ENCODE measurements around the gene USP31. TPM values are rescaled to one million over a fixed set of nuclear protein-coding genes. Genes with fewer than 3 reads are reported as not detected.

USP31 gene
- total and polyA plus RNA-seq, 5 donors: 12.8 to 44.0 (median 37.0) TPM

- Histone ChIP-seq H3K27me3 (ENCODE audit: control insufficient read depth, insufficient read depth) (no peaks in the 10 kb centered on the region), H3K4me1 (ENCODE audit: control insufficient read depth, insufficient read depth, low read length) (peaks cover 3% of the 10 kb centered on the region), H3K4me3 (ENCODE audit: low read length) (no peak overlapping the region), H3K9me3 (ENCODE audit: control insufficient read depth, low read length) (no peaks in the 10 kb centered on the region), H3K27ac (ENCODE audit: low read length) (no peak overlapping the region)
- DNase-seq (no peak), ATAC-seq (no peak)
- 60% methylated on average over 13 of the region's 13 CpGs for WGBS
- intact Hi-C loops (cut with DNase I): loop anchor here in 2 of 4 donors (5.0 to 10.0 kb wide), 2 partner anchors 55 to 68 kb away; partner anchors contain the start of gene USP31 (in 1 of the 2)
Measured at GRCh38 chr16:23079675-23080301, 69.5 kb downstream of the USP31 start.

- peaks cover 6% of the 10 kb centered on the region for H3K4me1 ChIP-seq (ENCODE audit: control insufficient read depth, insufficient read depth, low read length)
- DNase-seq (peak in 1 of 3 donors; percentile 70), ATAC-seq (peak; percentile 48 to 81)
- peak overlapping the region; percentile 1 for H3K27ac ChIP-seq (ENCODE audit: low read length)
- H3K27me3 ChIP-seq (ENCODE audit: control insufficient read depth, insufficient read depth): no peaks in the 10 kb centered on the region
- WGBS: 32% methylated on average over 3 of the region's 3 CpGs
- H3K4me3 ChIP-seq (ENCODE audit: low read length): no peak overlapping the region
- H3K9me3 ChIP-seq (ENCODE audit: control insufficient read depth, low read length): no peaks in the 10 kb centered on the region
- intact Hi-C loops (cut with DNase I): no loop called here
Measured at GRCh38 chr16:23074423-23074822, 74.8 kb downstream of the USP31 start.

GRCh38 chr16:23072769-23073549, 76.3 kb downstream of the USP31 start:
- DNase-seq: no peak
- H3K27ac ChIP-seq (ENCODE audit: low read length): peak overlapping the region; percentile 57
- WGBS: 93% methylated on average over 9 of the region's 9 CpGs
- H3K4me1 ChIP-seq (ENCODE audit: control insufficient read depth, insufficient read depth, low read length): peaks cover 6% of the 10 kb centered on the region
- no peak for ATAC-seq
- no peaks in the 10 kb centered on the region for H3K9me3 ChIP-seq (ENCODE audit: control insufficient read depth, low read length)
- no peaks in the 10 kb centered on the region for H3K27me3 ChIP-seq (ENCODE audit: control insufficient read depth, insufficient read depth)
- intact Hi-C loops (cut with DNase I): no loop called here
- H3K4me3 ChIP-seq (ENCODE audit: low read length): no peak overlapping the region

DNA sequence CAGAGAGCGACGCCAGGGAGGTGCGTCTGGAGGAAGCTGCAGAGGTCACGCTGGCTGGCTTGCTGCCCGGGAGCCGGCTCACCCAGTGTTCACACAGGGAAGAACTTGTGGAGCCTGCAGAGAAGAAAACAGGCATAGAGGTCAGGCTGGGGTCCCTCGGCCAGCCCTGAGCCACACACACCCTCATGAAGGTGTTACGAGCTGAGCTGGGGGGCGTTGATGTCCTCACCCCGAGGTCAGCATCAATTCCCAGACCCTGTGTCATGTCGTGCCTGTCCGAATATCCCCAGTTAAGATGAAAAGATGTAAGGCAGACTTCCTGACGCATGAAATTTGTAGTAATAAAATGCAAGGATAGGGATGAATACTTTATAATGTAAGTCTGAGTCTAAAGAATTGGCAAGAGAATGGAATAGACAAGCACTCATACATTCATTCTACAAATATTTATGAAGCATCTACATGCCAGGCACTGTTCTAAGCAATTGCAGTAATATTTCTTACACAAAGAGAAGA, 77.1 kb downstream of the USP31 start:
- ATAC-seq (peak; percentile 77 to 90), DNase-seq (peak; percentile 83 to 93 (median 93))
- peak overlapping the region; percentile 66 for H3K27ac ChIP-seq (ENCODE audit: low read length)
- H3K27me3 ChIP-seq (ENCODE audit: control insufficient read depth, insufficient read depth): no peaks in the 10 kb centered on the region
- H3K4me1 ChIP-seq (ENCODE audit: control insufficient read depth, insufficient read depth, low read length): peaks cover 6% of the 10 kb centered on the region
- no peaks in the 10 kb centered on the region for H3K9me3 ChIP-seq (ENCODE audit: control insufficient read depth, low read length)
- 42% methylated on average over 13 of the region's 13 CpGs for WGBS
- H3K4me3 ChIP-seq (ENCODE audit: low read length): no peak overlapping the region
- intact Hi-C loops (cut with DNase I): no loop called here

DNA sequence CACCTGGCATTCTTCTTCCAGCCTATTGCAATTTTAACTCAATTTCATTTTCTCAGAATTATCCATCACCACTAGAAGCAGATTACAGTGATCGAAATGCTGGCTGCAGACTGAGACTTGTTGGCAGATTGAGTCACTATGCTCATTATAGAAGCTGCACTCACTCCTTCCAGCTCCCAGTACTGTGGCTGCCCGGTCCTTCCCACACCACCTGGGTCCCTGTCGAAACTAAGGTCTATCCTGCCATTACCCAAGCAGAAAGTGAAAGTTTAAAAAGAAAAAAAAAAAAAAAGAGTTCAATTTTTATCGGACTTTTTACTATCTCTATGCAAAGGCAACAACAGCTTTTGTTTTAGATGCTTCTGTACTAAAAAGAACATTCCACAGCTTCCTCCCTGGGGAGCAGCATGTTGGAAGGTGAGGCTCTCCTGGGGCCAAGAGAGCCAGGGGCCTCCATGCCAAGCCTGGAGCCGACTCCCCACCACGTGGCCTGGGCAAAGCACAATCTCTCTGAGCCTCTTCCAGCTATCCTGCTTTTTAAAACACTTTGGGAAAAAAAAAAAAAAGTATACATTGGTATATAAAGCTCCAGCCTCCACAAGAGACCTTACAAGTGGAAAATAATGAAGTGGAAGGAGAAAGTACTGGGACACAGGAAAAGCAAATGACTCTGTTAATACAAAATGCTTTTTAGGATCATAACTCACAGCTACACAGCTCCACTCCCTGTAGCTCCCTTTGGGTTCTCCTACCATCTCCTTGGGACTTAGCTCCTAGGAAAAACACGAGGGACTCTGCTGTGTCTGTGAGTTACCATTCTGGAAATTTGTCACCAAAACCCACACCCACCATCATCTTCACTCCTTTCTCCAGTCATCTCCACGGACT, 77.8 kb downstream of the USP31 start:
- peak overlapping the region; percentile 85 for H3K27ac ChIP-seq (ENCODE audit: low read length)
- intact Hi-C loops (cut with DNase I): no loop called here
- H3K27me3 ChIP-seq (ENCODE audit: control insufficient read depth, insufficient read depth): no peaks in the 10 kb centered on the region
- ATAC-seq (peak; percentile 59 to 81), DNase-seq (peak in 1 of 3 donors; percentile 59)
- no peak overlapping the region for H3K4me3 ChIP-seq (ENCODE audit: low read length)
- peaks cover 6% of the 10 kb centered on the region for H3K4me1 ChIP-seq (ENCODE audit: control insufficient read depth, insufficient read depth, low read length)
- H3K9me3 ChIP-seq (ENCODE audit: control insufficient read depth, low read length): no peaks in the 10 kb centered on the region
- WGBS: 23% methylated on average over 8 of the region's 8 CpGs

DNA sequence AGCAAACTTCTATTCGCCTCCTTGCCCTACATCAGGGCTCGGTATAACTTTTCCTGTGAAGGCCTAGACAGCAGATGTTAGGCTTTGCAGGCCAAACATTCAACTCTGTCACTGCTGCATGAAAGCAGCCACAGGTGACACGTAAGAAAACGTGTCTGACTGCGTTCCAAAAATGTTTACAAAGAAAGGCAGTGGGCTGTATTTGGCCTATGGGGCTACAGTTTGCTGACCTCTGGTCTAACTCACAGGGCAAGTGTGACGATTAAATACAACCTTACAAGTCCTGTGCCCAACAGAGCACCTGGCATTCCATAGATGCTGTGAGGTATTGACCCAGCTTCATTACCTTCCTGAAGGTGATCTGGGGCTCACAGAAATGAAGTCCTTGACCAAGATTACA, 79.4 kb downstream of the USP31 start:
- H3K27me3 ChIP-seq (ENCODE audit: control insufficient read depth, insufficient read depth): no peaks in the 10 kb centered on the region
- 98% methylated on average over 6 of the region's 6 CpGs for WGBS
- ATAC-seq: no peak
- H3K4me1 ChIP-seq (ENCODE audit: control insufficient read depth, insufficient read depth, low read length): peaks cover 3% of the 10 kb centered on the region
- intact Hi-C loops (cut with DNase I): no loop called here
- H3K9me3 ChIP-seq (ENCODE audit: control insufficient read depth, low read length): no peaks in the 10 kb centered on the region
- DNase-seq: no peak
- no peak overlapping the region for H3K27ac ChIP-seq (ENCODE audit: low read length)
- no peak overlapping the region for H3K4me3 ChIP-seq (ENCODE audit: low read length)

DNA sequence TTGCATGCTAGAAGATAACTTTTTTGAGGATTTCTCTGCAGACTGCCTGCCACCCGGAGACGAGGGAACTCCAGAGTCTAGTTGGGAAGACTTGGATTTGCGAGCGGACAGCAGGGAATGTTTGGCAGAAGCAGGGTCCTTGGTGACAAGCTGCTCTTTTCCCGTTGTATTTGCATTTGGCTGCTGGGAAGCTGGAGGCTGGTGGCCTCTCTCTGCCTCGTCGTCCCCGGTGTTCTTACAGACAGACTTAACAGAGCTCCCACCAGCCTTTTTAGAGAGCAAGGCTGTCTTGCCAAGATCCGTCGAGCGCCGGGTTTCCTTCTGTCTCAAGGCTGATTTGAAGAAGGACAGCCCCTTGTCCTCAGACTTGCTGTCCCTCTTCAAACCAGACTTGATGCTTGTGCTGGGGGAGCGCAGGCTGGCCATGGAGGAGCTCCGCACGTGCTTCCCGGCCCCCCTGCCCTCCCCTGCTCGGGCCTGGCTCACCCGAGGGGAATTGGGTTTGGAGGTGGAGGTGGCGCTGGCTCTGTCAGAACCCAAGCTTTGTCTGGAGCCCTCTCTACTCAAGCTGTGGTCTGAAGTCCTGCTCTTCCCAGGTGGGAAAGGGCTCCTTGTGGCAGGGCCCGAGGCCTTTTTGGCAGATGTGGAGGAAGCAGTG, 81.0 kb downstream of the USP31 start:
- no peak overlapping the region for H3K27ac ChIP-seq (ENCODE audit: low read length)
- WGBS: 95% methylated on average over 20 of the region's 20 CpGs
- intact Hi-C loops (cut with DNase I): no loop called here

DNA sequence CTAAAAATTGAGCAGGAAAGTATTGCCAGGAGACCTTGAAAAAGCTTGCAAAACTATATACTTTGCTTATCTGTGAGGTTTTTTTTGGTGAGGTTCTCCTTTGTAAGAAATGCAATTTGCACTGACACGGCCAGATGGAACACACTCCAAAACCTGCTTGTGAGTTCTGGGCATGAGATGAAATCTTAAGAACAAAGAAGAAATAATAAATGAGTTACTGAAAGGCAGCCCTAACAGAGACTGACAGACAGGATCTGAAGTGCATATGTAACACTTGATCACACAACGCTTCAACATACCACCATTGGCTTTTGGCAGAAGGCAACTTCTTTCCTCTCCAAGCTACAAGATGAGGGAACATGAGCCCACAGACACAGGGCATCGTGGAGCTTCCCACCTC, 82.6 kb downstream of the USP31 start:
- DNase-seq (no peak), ATAC-seq (no peak)
- H3K9me3 ChIP-seq (ENCODE audit: control insufficient read depth, low read length): no peaks in the 10 kb centered on the region
- no peak overlapping the region for H3K4me3 ChIP-seq (ENCODE audit: low read length)
- peaks cover 2% of the 10 kb centered on the region for H3K4me1 ChIP-seq (ENCODE audit: control insufficient read depth, insufficient read depth, low read length)
- WGBS: 65% methylated on average over 3 of the region's 3 CpGs
- H3K27me3 ChIP-seq (ENCODE audit: control insufficient read depth, insufficient read depth): no peaks in the 10 kb centered on the region
- no peak overlapping the region for H3K27ac ChIP-seq (ENCODE audit: low read length)
- intact Hi-C loops (cut with DNase I): no loop called here

More for the DNA sequence above, 81.0 kb downstream of the USP31 start:
- peaks cover 3% of the 10 kb centered on the region for H3K4me1 ChIP-seq (ENCODE audit: control insufficient read depth, insufficient read depth, low read length)
- ATAC-seq (no peak), DNase-seq (no peak)
- no peak overlapping the region for H3K4me3 ChIP-seq (ENCODE audit: low read length)
- no peaks in the 10 kb centered on the region for H3K9me3 ChIP-seq (ENCODE audit: control insufficient read depth, low read length)
- H3K27me3 ChIP-seq (ENCODE audit: control insufficient read depth, insufficient read depth): no peaks in the 10 kb centered on the region

- 67% methylated on average over 9 of the region's 9 CpGs for WGBS
- Histone ChIP-seq H3K27me3 (ENCODE audit: control insufficient read depth, insufficient read depth) (no peaks in the 10 kb centered on the region), H3K4me1 (ENCODE audit: control insufficient read depth, insufficient read depth, low read length) (no peaks in the 10 kb centered on the region), H3K4me3 (ENCODE audit: low read length) (no peak overlapping the region), H3K27ac (ENCODE audit: low read length) (no peak overlapping the region), H3K9me3 (ENCODE audit: control insufficient read depth, low read length) (no peaks in the 10 kb centered on the region)
- intact Hi-C loops (cut with DNase I): loop anchor here in 1 of 4 donors (5.0 kb wide), 1 partner anchor 167 kb away; no protein-coding TSS in a partner anchor
- no peak for ATAC-seq
- no peak for DNase-seq
Measured at GRCh38 chr16:23064639-23065038, 84.6 kb downstream of the USP31 start.

GRCh38 chr16:23062524-23062923, 86.7 kb downstream of the USP31 start:
- intact Hi-C loops (cut with DNase I): loop anchor here in 1 of 4 donors (5.0 kb wide), 1 partner anchor 165 kb away; no protein-coding TSS in a partner anchor
- no peak overlapping the region for H3K4me3 ChIP-seq (ENCODE audit: low read length)
- 87% methylated on average over 5 of the region's 5 CpGs for whole genome bisulfite sequencing

More at GRCh38 chr16:23062524-23062923, 86.7 kb downstream of the USP31 start:
- Histone ChIP-seq H3K27me3 (ENCODE audit: control insufficient read depth, insufficient read depth) (no peaks in the 10 kb centered on the region), H3K9me3 (ENCODE audit: control insufficient read depth, low read length) (no peaks in the 10 kb centered on the region), H3K4me1 (ENCODE audit: control insufficient read depth, insufficient read depth, low read length) (no peaks in the 10 kb centered on the region), H3K27ac (ENCODE audit: low read length) (no peak overlapping the region)
- DNase-seq (no peak), ATAC-seq (no peak)
